HEK293 (cell line): ENCODE data around the gene SEMA3F.
A peak's percentile ranks its signal among the peaks of the same experiment; 100 is the strongest.

Source experiments
- CTCF ChIA-PET: fragments of 350-600 bp; formaldehyde crosslinking; extraction: SDS; loops from one replicate; lab custom pipeline; 2021; ENCODE audit warnings: antibody characterized with exemption; lab: Yijun Ruan, JAX
- POLR2A ChIA-PET: fragments of 300-600 bp; formaldehyde crosslinking; extraction: SDS; loops from one replicate; lab custom pipeline; 2020; ENCODE audit warnings: antibody characterized with exemption, inconsistent platforms; lab: Yijun Ruan, JAX
- H3K27ac ChIP-seq: fragments of 200-500 bp; sonication (Bioruptor generic); 2 replicates; pipeline ENCODE4 v1.5.1; 2014; ENCODE audit warnings: low read depth, low read length, control low read depth, inconsistent platforms; ENCODE audit errors: extremely low read depth
- H3K36me3 ChIP-seq, 2 experiments: fragments of 200-500 bp in 1 of 2; sonication (Bioruptor generic) in 1 of 2; 1 replicate in 1 of 2; 2 replicates in 1 of 2; pipeline ENCODE4 v1.5.1; 2014 to 2017; ENCODE audit warnings: inconsistent platforms in 2 of 2, low read length in 2 of 2; ENCODE audit not compliant: control insufficient read depth in 2 of 2, insufficient read depth in 1 of 2
- H3K4me1 ChIP-seq: fragments of 200-500 bp; sonication (Bioruptor generic); 2 replicates; pipeline ENCODE4 v1.5.1; 2014; ENCODE audit warnings: mild to moderate bottlenecking, low read length, inconsistent platforms; ENCODE audit not compliant: control insufficient read depth, insufficient read depth
- H3K4me3 ChIP-seq: 2 replicates; pipeline ENCODE4 v1.5.1; 2011; ENCODE audit warnings: low read depth, mild to moderate bottlenecking, control low read depth, low read length, moderate library complexity
- H3K9me3 ChIP-seq: fragments of 200-500 bp; sonication (Bioruptor generic); 2 replicates; pipeline ENCODE4 v1.5.1; 2014; ENCODE audit warnings: low read depth, low read length, inconsistent platforms; ENCODE audit not compliant: control insufficient read depth, insufficient read depth
- EGR2 ChIP-seq: fragments of 450-650 bp; formaldehyde crosslinking; IDR thresholded peaks from 2 replicates; pipeline ENCODE4 v1.5.1; 2016; ENCODE audit warnings: low read depth, missing biosample characterization, missing genetic modification characterization
- GLIS1 ChIP-seq: fragments of 450-650 bp; formaldehyde crosslinking; IDR thresholded peaks from 2 replicates; pipeline ENCODE4 v1.5.1; 2016; ENCODE audit warnings: missing biosample characterization, missing genetic modification characterization
- HOXA7 ChIP-seq: sonication (generic); formaldehyde crosslinking; IDR thresholded peaks from 2 replicates; pipeline ENCODE4 v1.8.1; 2022; ENCODE audit warnings: missing genetic modification reagents, borderline replicate concordance
- ZBTB17 ChIP-seq: fragments of 450-650 bp; formaldehyde crosslinking; IDR thresholded peaks from 2 replicates; pipeline ENCODE4 v1.5.1; 2016; ENCODE audit warnings: missing biosample characterization, missing genetic modification characterization
- ZFHX2 ChIP-seq: fragments of 450-650 bp; formaldehyde crosslinking; conservative IDR thresholded peaks from 2 replicates; pipeline ENCODE4 v1.5.1; 2016; ENCODE audit warnings: missing biosample characterization, missing genetic modification characterization
- ZFP37 ChIP-seq: fragments of 450-650 bp; formaldehyde crosslinking; IDR thresholded peaks from 2 replicates; pipeline ENCODE4 v1.5.1; 2016; ENCODE audit warnings: missing biosample characterization, missing genetic modification characterization
- ZIC2 ChIP-seq: fragments of 450-650 bp; formaldehyde crosslinking; IDR thresholded peaks from 2 replicates; pipeline ENCODE4 v1.5.1; 2016; ENCODE audit warnings: missing biosample characterization, missing genetic modification characterization
- ZNF341 ChIP-seq: fragments of 450-650 bp; formaldehyde crosslinking; IDR thresholded peaks from 2 replicates; pipeline ENCODE4; 2016; ENCODE audit warnings: low read depth, missing biosample characterization, missing genetic modification characterization
- ZNF404 ChIP-seq: fragments of 450-650 bp; formaldehyde crosslinking; IDR thresholded peaks from 2 replicates; pipeline ENCODE4 v1.5.1; 2017; ENCODE audit warnings: missing biosample characterization, missing genetic modification characterization
- ZNF433 ChIP-seq: fragments of 450-650 bp; formaldehyde crosslinking; IDR thresholded peaks from 2 replicates; pipeline ENCODE4 v1.5.1; 2016; ENCODE audit warnings: missing biosample characterization, missing genetic modification characterization, low read depth
- ZNF510 ChIP-seq: fragments of 450-650 bp; formaldehyde crosslinking; IDR thresholded peaks from 2 replicates; pipeline ENCODE4 v1.5.1; 2018; ENCODE audit warnings: mild to moderate bottlenecking, missing genetic modification characterization, missing biosample characterization; ENCODE audit not compliant: insufficient replicate concordance
- ZNF521 ChIP-seq: fragments of 450-650 bp; formaldehyde crosslinking; IDR thresholded peaks from 2 replicates; pipeline ENCODE4 v1.5.1; 2017; ENCODE audit warnings: missing biosample characterization, mild to moderate bottlenecking, missing genetic modification characterization
- ZNF600 ChIP-seq: fragments of 450-650 bp; formaldehyde crosslinking; IDR thresholded peaks from 2 replicates; pipeline ENCODE4 v1.5.1; 2016; ENCODE audit warnings: missing biosample characterization, missing genetic modification characterization
- ZSCAN30 ChIP-seq: fragments of 450-650 bp; IDR thresholded peaks from 2 replicates; pipeline ENCODE4 v1.5.1; 2018; ENCODE audit warnings: missing biosample characterization, mild to moderate bottlenecking, missing genetic modification characterization, moderate library complexity

The SEMA3F gene

DNA sequence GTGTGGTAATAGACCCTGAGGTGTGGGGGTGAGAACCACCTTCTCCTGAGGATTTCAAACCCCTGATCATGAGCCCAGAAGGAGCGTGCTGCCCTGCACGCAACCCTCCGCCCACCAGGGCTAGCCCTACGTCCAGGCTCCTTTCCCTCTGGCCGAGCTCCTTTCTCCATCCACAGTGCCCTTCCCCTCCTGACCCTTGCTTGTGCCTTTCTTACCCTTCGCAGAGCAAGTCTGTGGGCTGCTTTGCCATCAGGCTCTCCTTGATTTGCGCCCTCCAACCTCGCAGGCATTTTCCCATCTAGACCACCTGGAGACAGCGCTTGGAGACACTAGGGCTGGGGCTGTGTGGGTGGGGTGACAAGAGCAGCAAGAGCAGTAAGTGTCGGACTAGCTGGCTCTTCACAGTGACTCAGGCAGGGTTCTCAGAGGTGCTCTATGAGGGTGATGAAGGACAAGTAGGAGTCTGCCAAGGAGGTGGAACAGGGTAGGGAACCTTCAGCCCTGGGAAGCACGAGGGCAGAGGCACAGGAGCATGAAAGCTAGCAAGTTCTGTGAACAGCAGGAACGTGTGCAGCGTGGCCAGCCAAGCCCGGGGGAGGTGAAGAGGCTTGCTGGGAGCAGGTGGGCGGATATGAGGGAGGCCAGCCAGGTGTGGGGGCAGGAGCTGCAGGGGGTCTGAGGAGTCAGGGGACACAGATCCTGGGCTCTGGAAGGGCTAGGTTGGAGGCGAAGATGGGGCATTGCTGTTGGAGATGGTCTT is 47.4 kb downstream of the SEMA3F start:
- H3K4me3 ChIP-seq, result no peak overlapping the region
- H3K9me3 ChIP-seq, result no peaks in the 10 kb centered on the region
- no peaks in the 10 kb centered on the region for H3K36me3 ChIP-seq
- H3K27ac ChIP-seq, result no peak overlapping the region
- H3K4me1 ChIP-seq, result no peaks in the 10 kb centered on the region
- ChIA-PET CTCF (interaction anchor here (1.1 to 4.4 kb wide), 4 partner anchors 8 to 44 kb away, joined by 4 to 39 read pairs (median 6); no protein-coding TSS in a partner anchor), POLR2A (interaction anchor here (0.6 kb wide), 1 partner anchor 77 kb away, joined by 4 read pairs; no protein-coding TSS in a partner anchor)
- TF ChIP-seq EGR2 (tag by site-specific recombination) (peak; percentile 89), ZIC2 (peak; percentile 60; the same call in 1 of the 2 replicates), GLIS1 (tag by site-specific recombination) (peak; percentile 60), ZSCAN30 (tag by site-specific recombination) (no peak), ZNF510 (tag by site-specific recombination) (no peak), ZFHX2 (tag by site-specific recombination) (peak; percentile 95), ZNF521 (no peak), ZFP37 (tag by site-specific recombination) (no peak), ZNF600 (tag by site-specific recombination) (peak; percentile 55)
- TF ChIP-seq, all 188 proteins: peak for 5

DNA sequence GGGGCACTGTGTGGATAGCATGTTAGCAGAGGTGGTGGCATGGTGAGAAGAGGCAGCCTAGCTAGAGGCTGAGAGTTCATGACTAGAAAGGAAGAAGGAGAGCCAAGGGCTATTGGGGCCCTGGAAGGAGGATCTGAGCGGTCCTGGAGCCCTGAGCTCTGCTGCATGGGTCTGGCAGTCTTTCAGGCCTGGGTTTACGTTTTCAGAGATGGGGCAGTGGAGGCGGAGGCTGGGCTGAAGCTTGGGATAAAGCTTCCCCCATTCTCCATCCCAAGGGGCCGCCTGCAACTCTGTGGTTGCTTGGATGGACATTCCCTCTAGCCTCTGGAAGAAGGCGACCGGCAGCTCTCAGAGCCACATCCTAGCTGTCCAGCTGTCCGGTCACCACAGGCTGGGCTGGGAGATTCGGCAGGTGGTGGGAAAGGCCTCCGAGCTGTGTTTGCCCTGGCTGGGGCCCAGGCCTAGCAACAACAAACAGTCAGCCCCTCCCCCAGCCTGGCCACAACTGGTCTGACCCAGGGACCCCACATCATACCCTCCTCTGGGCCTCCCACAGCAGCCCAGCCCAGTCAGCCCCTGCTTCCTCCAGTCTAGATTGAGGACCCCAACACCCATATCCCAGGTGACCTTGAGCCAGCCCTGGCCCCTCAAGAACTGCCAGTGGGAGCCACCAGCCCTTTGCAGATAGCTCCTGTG is 48.1 kb downstream of the SEMA3F start:
- no peaks in the 10 kb centered on the region for H3K36me3 ChIP-seq
- POLR2A ChIA-PET, result interaction anchor here (0.6 to 1.4 kb wide), 2 partner anchors 9 to 76 kb away, joined by 3 to 4 read pairs; no protein-coding TSS in a partner anchor
- H3K4me1 ChIP-seq, result no peaks in the 10 kb centered on the region
- H3K27ac ChIP-seq, result no peak overlapping the region
- no peaks in the 10 kb centered on the region for H3K9me3 ChIP-seq
- no peak overlapping the region for H3K4me3 ChIP-seq
- CTCF ChIA-PET, result interaction anchor here (0.7 to 4.4 kb wide), 4 partner anchors 9 to 89 kb away, joined by 3 to 39 read pairs (median 4); partner anchors contain the start of gene IFRD2
- no peak for TF ChIP-seq HOXA7 (CRISPR knock-in tag)
- TF ChIP-seq ZBTB17 (tag by site-specific recombination), result peak; percentile 52; the same call in 1 of the 2 replicates

DNA sequence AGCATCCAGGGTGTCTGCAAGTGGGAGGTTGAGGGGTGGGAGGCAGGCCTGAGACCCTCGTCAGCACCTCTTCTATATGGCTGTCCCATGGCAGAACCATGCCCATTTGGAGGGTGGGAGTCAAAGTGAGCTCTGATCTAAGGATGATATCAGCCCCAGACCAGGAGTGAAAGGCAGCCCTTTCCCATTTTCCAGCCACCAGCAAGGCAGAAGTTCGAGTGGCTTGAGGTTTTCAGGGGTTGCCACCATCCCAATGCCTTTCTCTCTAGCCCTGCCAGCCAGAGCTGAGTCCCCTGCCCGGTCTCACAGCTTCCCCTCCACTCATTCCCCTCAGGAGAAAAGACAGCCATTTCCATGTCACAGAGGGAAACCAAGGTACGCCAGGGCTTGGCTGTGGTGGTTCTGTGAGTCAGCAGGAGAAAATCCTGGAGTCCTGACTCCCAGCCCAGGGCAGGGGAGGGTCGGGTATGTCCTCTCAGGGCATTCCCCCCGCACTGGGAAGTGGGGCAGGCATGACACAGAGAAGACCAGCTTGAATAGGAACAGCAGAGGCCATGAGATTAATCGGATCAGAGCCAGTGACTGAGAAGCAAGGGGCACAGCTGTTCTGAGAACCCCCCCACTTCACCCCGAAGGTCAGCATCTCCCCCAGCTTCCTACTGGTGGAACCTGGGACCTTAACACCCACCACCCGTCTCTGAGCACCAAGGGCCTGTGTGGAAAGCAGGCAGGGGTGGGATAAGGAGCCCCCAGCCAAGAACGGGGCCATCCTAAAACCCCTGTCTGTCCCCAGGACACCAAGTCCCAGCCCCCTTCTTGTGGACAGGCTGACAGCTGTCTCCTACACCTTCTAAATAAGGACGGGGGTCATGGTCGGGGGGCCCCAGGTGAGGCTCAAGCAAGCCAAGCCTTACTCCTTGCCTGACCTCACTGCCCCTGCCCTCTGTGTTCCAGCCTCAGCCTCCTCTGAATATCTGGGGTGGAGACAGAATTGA is 49.0 kb downstream of the SEMA3F start:
- no peaks in the 10 kb centered on the region for H3K36me3 ChIP-seq
- no peaks in the 10 kb centered on the region for H3K9me3 ChIP-seq
- no peak overlapping the region for H3K4me3 ChIP-seq
- no peaks in the 10 kb centered on the region for H3K4me1 ChIP-seq
- ChIA-PET CTCF (interaction anchor here (0.6 to 4.4 kb wide), 6 partner anchors 10 to 95 kb away, joined by 3 to 39 read pairs (median 4); partner anchors contain the start of gene IFRD2), POLR2A (interaction anchor here (0.7 to 1.4 kb wide), 2 partner anchors 10 to 21 kb away, joined by 3 to 8 read pairs; no protein-coding TSS in a partner anchor)
- H3K27ac ChIP-seq, result no peak overlapping the region
- TF ChIP-seq ZNF433 (no peak), ZNF341 (tag by site-specific recombination) (peak; percentile 82), ZNF404 (tag by site-specific recombination) (no peak)
